ENCODE data around the gene FASTKD2.

FASTKD2 gene

GRCh38 chr2:206727287-206727686, 38.1 kb upstream of the FASTKD2 start:
- TF ChIP-seq, protein P1, sequence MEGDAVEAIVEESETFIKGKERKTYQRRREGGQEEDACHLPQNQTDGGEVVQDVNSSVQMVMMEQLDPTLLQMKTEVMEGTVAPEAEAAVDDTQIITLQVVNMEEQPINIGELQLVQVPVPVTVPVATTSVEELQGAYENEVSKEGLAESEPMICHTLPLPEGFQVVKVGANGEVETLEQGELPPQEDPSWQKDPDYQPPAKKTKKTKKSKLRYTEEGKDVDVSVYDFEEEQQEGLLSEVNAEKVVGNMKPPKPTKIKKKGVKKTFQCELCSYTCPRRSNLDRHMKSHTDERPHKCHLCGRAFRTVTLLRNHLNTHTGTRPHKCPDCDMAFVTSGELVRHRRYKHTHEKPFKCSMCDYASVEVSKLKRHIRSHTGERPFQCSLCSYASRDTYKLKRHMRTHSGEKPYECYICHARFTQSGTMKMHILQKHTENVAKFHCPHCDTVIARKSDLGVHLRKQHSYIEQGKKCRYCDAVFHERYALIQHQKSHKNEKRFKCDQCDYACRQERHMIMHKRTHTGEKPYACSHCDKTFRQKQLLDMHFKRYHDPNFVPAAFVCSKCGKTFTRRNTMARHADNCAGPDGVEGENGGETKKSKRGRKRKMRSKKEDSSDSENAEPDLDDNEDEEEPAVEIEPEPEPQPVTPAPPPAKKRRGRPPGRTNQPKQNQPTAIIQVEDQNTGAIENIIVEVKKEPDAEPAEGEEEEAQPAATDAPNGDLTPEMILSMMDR (IDR thresholded peaks at IDR 0.05; ENCODE audit: low read depth, low read length), result no peak
- no peaks in the 10 kb centered on the region for H3K27me3 ChIP-seq (ENCODE audit: insufficient read depth, low read depth, severe bottlenecking)
- H3K4me3 ChIP-seq (ENCODE audit: low read depth, low read length), result no peak overlapping the region
- no peak overlapping the region for H3K27ac ChIP-seq
- no peaks in the 10 kb centered on the region for H3K9me3 ChIP-seq (ENCODE audit: severe bottlenecking)
- no peak for DNase-seq
- no peaks in the 10 kb centered on the region for H3K36me3 ChIP-seq

GRCh38 chr2:206728277-206729199, 36.9 kb upstream of the FASTKD2 start:
- no peaks in the 10 kb centered on the region for H3K36me3 ChIP-seq
- no peaks in the 10 kb centered on the region for H3K27me3 ChIP-seq (ENCODE audit: insufficient read depth, low read depth, severe bottlenecking)
- TF ChIP-seq, protein P1 (IDR thresholded peaks at IDR 0.05; ENCODE audit: low read depth, low read length), result no peak
- H3K4me3 ChIP-seq (ENCODE audit: low read depth, low read length), result no peak overlapping the region
- DNase-seq, result no peak
- H3K27ac ChIP-seq, result no peak overlapping the region
- no peaks in the 10 kb centered on the region for H3K9me3 ChIP-seq (ENCODE audit: severe bottlenecking)

GRCh38 chr2:206733341-206733740, 32.1 kb upstream of the FASTKD2 start:
- DNase-seq, result no peak
- no peaks in the 10 kb centered on the region for H3K9me3 ChIP-seq (ENCODE audit: severe bottlenecking)
- H3K36me3 ChIP-seq, result no peaks in the 10 kb centered on the region
- H3K27me3 ChIP-seq (ENCODE audit: insufficient read depth, low read depth, severe bottlenecking), result no peaks in the 10 kb centered on the region
- no peak overlapping the region for H3K27ac ChIP-seq
- no peak overlapping the region for H3K4me3 ChIP-seq (ENCODE audit: low read depth, low read length)
- TF ChIP-seq, protein P1 (IDR thresholded peaks at IDR 0.05; ENCODE audit: low read depth, low read length), result no peak

GRCh38 chr2:206736935-206737334, 28.5 kb upstream of the FASTKD2 start:
- no peak overlapping the region for H3K27ac ChIP-seq
- no peak for DNase-seq
- H3K9me3 ChIP-seq (ENCODE audit: severe bottlenecking), result no peaks in the 10 kb centered on the region
- TF ChIP-seq, protein P1 (IDR thresholded peaks at IDR 0.05; ENCODE audit: low read depth, low read length), result no peak
- no peaks in the 10 kb centered on the region for H3K36me3 ChIP-seq
- H3K27me3 ChIP-seq (ENCODE audit: insufficient read depth, low read depth, severe bottlenecking), result no peaks in the 10 kb centered on the region
- no peak overlapping the region for H3K4me3 ChIP-seq (ENCODE audit: low read depth, low read length)

DNA sequence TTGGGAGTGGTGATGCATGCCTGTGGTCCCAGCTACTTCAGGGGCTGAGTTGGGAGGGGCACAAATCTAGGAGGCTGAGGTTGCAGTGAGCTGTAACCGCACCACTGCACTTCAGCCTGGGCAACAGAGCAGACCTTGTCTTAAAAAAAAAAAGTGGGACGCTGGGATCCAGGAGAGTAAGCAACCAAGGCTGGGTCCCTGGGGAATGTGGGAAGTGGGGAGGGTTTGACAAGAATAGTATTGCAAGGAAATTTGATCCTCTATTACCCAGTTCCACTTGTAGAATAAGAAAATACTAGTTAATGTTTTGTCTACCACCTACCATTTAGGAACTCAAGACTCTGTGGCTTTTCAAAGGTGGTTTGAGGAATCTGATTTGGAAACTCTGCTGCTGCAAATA, 26.1 kb upstream of the FASTKD2 start:
- TF ChIP-seq, protein P1 (IDR thresholded peaks at IDR 0.05; ENCODE audit: low read depth, low read length), result no peak

More for the DNA sequence above, 26.1 kb upstream of the FASTKD2 start:
- Histone ChIP-seq H3K36me3 (no peaks in the 10 kb centered on the region), H3K27me3 (ENCODE audit: insufficient read depth, low read depth, severe bottlenecking) (no peaks in the 10 kb centered on the region), H3K9me3 (ENCODE audit: severe bottlenecking) (no peaks in the 10 kb centered on the region), H3K27ac (no peak overlapping the region), H3K4me3 (ENCODE audit: low read depth, low read length) (no peak overlapping the region)
- DNase-seq, result no peak
